NCI-H82 (cell line): ENCODE data around the gene NOL9.
"Not testable (repeated sequence)": the region's sequence is repeated elsewhere in the genome, so short reads cannot be mapped to it uniquely, and the experiment has no call there.

ENCODE experiments used
- DNase-seq: peaks from one replicate; lab custom pipeline; 2025; lab: John Stamatoyannopoulos, UW

NOL9 gene

DNA sequence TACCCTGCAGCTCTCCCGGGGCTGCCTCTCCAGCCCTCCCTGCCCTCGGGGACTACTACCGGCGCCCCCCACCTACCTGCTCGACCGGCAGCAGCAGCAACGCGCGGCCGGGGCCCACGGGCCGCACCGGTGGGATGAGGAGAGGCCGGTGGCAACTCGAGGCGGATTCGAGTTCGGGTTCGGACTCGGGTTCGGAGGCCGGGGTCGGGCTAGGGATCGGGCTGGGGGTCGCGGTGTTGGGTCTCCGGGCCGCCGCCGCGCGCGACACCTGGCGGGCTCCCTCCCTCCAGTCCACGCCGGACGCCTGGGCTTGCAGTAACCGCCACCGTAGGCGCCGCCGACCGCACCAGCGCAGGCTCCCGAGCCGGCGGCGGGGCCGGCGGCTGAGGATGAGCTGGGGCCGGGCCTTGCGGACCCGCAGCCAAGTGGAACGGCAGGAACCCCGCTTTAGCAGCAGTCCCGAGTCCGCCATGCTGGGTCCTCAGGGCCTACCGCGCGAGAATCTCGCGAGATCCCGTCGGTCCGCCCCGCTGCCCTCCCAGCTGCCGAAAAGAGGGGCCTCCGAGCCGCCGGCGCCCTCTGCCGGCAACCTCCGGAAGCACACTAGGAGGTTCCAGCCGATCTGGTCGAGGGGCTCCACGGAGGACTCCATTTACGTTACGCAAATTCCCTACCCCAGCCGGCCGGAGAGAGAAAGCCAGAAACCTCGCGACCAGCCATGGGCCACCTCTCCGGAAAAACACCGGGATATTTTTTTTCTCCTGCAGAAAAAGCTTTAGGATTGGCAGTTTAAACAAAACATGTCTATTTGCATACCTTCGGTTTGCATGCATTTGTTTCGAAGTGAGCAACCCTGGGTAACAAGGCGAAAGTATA is at the start of gene NOL9:
NOL9 (minus strand) TSS at position 483 of the 876 bp plus-strand sequence; CDS start at position 472, 11 bp downstream.
- DNase-seq: peak; percentile 97

DNA sequence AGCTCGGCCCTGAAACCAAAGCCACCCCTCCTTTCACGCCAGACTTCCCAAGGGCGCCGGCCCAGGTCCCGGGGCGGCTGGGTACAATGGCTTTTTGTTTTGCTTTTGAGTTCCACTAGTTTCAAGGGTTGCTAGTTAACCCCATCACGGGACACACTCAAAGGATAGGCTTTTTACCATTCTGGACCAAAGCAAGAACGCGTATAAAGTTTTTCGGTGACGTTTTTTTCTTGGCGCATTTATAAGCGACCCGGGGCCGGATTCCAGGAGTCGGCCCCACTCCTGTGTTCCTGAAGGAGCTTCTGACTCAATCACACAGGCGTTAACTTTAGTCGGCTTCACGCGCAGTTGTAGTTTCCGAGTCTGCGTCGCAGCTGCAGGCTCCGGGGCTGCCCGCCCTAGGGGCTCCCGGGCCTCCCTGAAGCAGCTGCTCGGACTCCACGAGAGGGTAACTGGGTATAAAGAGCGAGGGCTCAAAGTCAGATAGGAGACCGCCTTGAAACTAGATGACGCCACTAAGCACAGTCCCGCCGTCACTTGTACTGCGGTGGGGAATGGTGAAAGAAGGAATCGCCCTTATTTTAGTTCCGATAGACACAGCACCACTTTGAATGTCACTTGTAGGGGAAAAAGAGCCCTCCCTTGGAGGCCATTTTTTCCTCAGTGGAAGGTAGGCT is 49.1 kb upstream of the NOL9 start:
- DNase-seq: peak; percentile 48

DNA sequence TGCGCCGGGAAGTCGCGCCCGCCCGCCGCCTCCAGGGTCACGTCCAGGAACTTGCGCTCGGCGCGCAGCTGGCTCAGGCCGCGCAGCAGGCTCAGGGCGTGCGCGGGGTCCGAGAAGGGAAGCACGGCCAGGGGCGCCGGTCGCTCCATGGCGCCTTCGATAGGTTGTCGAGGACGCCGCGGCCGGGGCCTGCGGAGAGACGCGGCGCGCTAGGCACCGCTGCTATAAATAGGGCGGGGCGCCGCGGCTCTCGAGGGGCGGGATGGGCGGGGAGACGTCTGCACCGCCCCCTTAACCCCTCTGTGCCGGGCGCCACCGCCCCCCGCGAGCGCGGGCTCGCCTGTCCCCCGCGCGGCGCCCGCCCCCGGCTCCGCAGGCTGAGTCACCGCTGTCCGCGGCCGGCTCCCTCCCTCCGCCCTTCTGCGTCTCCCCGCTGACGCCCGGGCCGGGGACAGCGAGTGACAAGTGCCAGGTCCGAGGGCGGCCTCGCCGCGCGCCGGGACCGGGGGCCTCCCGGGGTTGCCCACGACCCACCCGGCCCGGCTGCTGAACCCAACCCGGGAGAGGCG is 48.4 kb upstream of the NOL9 start, which contains the start of gene KLHL21:
KLHL21 (minus strand) TSS at position 201 of the 569 bp plus-strand sequence; CDS start at position 149, 52 bp downstream.
- DNase-seq: peak; percentile 92

DNA sequence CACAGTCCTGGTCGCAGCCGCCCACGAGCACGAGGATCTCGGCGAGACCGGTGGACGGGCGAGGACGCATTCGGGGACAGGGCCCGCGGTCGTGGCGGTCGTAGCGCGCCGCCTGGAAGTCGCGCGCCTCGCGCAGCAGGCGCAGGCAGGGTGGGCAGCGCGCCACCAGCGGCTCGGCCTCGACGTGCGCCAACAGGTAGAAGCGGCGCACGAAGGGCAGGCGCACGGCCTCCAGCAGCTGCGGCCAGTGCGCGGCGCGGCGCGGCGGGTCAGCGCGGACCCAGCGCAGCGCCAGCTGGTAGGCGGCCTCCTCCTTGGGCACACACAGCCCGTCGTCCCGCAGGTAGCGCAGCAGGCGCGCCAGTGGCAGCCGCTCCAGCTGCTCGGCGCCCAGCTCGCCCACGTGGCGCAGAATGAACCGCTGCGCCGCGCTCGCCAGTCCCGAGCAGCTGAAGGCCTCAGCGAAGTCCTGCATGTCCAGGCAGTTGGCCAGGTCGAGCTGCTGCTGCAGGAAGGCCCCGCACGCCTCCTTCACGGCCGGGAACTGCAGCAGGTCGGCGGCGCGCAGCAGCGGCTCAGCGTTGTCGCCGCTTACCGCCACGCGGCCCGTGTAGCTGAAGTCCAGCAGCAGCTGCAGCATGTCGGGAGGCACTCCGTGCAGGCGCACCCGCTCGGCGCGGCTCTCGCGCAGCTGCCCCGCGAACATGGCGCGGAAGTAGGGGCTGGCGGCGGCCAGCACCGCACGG is 47.8 kb upstream of the NOL9 start:
- peak; percentile 55 for DNase-seq

DNA sequence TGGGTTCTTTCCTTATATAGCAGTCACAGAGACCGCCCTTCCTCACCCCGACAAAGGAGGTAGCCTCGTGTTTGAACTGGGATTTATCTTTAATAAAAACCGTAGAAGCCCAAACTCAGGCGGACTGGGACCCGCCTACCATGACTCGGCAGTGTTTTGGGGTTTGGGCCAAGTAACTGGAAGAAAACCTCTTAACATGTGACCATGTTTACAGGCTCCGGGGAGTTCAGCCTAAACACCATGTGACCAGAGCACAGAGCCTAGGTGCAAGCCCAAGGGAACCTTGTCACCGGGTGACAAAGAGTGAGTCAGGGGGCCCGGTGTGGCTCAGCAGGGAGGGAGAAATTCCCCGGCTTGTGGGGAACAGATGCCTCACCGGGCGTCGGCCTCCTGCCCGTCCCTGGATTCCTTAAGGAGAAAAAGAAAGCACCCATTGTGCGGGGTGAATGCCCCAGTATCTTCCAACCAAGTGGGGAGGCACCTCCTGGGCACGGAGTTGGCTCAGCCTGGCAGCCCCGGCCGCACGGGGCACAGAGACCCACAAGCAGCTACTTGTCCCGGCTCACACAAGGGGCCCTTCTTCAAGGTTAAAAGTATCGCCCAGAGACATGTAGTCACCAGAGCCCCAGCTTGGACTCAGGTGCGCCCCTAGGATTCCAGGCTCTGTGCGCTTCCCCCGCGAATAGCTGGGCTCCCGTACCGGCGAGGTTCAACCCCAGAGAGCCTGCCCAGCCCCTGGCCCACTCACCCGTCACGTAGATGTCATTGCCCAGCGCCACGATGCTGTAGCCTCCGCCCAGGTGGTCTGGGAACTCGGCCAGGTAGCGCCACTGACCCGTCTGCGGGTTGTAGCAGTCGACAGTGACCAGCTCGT is 47.0 kb upstream of the NOL9 start:
- DNase-seq: peak; percentile 59

DNA sequence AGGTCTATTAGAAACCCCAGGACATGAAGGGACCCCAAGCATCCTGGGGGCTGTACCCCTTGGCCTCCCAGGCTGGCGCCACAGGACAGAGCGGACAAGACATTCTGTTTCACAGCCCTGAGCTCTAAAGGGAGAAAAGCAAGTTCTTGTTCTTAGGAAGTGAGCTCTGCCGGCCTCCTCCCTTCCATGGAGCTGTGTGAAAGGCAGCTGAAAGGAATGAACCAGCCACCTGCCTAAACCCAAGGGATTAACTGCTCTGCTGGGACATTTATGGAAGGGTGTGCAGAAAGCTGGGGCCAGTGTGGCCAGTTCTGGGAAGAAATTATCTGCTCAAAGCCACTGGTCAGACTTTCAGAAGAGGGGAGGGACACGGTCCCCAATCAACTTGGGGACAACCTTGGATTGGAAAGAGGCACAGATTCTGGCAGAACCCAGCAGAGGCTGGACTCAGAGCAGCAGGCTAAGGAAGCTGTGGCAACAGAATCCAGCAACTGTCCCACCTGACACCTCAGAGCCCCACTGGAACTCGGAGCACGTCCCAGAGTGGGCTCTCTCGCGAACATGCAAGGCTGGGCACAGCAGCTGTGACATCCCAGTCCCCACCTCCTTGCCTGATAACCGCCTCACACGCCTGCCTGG is 46.2 kb upstream of the NOL9 start:
- peak; percentile 62 for DNase-seq

DNA sequence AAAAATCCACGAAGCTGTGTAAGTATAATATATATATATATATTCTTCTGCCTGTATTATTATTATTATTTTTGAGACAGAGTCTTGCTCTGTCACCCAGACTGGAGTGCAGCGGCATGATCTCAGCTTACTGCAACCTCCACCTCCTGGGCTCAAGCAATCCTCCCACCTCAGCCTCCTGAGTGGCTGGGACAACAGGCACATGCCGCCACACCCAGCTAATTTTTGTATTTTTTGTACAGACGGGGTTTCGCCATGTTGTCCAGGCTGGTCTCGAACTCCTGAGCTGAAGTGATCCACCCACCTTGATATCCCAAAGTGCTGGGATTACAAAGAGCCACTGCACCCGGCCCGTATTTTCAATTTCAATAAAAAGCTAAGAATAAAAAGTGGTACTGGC is 45.7 kb upstream of the NOL9 start:
- DNase-seq: not testable (repeated sequence)

DNA sequence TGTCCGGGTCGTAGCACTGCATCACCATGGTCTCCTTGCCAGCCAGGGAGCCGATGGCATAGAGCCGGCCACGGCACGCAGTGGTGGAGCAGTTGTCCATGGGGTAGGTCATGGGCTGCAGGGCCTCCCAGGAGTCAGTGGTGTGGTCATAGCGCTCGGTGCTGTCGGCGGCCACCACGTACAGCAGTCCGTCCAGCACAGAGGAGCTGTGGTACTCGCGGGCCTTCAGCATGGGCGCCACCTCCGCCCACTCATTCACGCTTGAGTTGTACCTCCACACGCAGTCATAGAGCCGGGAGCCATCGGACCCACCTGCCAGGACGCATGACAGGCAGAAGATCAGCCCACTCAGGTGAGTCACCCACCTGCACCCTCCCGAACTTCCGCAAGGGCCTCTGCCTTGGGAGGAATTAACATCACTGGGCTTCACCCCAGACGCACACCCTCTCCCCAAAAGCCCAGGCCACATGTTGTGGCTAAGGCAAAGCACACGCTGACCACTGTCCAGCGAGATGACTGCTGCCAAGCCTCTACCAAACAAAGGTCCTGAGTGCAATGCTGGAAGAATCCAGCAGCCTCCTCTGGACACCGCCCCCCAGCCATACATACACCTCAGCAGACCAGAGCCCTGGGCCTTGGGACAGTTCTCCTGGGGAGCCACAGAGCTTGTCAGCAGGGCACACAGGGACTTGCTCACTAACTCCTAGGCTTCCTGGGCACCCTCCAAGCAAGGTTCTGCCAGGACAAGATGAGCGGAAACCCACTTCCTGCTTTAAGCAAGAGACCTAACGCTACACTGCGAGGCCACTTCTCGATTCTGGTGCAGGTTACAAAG is 45.0 kb upstream of the NOL9 start:
- DNase-seq: no peak

DNA sequence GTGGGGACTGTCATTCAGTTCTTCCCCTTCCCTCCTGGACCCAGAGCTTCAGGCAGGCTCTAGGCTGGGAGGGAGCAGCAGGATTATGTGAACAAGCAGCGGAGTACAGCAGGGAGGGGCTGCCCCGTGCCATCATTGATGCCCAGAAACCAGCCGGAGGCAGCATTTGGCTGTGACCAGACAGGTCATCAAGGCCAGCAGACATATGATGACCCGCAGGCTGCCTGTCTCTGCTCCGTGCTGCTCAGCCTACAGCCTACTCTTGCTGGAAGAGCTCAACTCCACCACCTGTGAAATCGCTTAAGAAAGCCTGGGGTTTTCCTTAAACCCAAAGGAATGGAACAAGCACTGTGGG is 43.4 kb upstream of the NOL9 start:
- DNase-seq: no peak

DNA sequence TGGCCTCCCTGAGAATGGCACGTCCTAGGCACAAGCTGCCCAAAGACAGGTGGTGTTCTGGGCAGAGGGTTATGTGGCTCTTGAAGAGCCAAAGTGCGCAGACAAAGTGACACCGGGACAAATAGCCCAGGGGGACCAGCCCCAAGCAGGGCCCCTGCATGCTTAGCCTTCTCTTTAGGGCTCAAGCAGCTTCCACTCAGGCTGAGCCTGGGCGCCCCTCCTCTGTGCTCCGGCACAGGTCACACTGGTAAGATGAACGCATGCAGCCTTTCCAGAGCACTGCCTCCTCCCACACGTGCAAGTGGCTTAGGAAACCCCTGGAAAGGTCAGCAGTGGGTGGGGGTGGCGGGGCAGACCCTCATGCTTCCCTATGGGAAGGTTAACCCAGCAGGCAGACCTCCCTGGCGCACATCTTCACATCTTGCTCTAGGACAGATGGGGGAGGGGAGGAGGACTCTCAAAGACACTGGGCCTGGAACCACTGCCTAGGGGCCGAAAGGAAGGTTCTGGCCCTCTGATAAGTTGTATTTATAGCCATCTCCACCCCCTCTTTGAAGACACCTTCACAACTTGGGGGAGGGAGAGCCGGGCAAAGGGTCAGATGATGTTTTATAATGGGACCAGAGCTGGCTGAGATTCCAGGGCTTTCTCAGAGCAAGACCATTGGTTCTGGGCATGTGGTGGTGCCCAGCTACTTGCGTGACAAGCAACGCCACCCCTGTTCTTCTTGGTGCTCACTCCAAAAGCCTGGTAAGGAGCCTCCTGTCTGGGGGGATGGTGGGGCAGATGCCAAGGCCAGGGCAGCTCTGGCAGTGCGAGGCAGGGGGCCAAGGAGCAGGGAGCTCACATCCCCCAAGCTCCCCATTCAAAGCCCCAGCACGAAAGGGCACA is 42.8 kb upstream of the NOL9 start:
- DNase-seq: no peak

DNA sequence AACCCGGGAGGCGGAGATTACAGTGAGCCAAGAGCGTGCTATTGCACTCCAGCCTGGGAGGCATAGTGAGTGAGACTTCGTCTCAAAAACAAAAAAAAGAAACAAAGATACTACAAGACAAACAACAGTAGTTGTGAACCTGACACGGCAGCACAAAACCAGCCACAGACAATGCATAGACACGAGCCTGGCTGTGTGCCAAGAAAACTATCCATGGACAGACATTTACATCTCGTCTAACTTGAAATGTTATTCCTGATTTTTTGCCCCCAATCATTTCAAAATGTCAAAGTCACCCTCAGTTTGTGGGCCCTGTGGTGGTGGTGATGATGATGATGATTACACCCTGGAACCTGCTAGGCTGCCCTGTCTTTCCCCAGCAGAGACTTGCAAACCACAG is 42.0 kb upstream of the NOL9 start:
- DNase-seq: no peak

DNA sequence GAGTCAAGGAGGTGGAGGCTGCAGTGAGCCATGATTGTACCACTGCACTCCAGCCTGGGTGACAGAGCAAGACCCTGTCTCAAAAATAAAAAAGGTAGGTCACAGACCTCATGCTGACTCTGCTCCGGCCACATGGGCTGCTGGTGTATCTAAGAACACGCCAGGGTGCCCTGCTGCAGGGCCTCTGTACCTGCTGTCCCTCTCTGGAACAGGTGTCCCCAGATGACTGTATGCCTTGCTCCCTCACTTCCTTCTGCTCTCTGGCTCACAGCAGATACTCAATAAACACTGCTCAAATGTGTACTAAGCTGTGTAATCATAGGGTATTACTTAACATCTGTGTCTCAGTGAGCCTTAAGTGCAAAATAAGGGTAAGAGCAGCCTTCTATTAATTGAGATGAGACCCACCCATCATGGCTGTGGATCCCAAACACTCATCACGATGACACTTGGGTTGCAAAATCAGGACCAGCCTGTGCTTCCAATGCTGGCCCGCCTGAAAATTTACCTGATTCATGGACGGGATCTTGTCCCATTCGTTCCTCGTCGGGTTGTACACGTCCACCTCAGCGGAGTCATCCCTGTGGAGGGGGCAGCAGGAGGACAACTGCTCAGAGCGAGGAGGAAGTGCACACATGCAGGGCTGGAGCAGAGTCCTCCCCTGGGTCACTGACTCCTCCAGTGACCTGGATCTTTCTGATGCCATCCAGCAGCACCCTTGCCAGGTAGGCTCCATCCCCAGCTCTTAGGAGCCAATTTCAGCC is 40.8 kb upstream of the NOL9 start:
- DNase-seq: no peak

DNA sequence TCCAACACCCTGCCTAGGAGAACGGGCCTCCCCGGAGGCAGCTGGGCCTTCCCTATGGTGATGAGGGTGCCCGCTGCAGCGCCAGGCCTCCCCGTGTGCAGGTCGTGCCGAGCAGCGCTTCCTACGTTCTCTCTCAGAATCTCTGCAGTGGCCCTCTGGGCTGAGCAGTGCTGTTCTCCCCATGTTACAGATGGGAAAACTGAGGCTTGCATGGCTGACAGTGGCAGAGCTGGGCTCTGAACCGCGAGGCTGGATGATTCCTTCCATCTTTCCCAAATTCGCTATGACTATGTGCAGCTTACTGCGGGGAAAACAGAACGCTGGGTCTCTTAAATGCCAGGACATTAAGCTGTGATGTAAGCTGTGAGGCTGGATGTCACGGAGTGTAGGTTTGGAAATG is 39.5 kb upstream of the NOL9 start:
- DNase-seq: no peak

DNA sequence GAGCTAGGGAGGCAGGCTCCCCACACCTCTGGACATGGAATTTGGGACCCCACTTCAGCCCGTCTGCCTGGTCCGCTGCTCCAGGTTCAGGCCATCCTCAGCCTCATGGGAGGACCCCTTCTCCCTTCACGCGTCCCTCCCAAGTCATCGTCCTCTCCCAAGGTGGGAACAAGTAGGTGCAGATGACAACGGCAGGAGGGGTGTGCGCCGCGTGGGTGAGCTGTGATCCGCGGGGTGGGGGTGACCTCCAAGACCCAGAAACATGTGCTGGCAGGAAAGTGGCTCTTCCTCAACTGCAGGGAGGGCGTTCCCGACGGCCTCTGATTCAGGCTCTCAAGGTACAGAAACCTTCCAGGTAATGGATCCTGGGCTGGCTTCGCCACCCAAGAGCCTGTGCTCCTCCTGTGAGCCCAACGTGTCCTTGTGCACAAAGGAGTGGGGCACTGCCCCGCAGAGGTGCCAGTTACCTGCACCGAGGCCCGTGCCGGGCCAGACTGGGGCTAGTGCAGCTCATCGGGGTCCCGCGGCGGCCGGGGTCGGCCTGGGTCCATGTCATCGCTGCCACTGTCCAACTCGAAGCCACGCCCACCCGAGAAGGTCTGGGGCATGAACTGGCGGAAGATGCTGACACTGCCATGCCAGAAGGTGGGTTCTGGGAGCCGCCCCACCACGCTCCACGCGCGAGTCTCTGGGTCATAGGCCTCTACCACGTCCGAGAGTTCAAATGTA is 38.7 kb upstream of the NOL9 start:
- DNase-seq: no peak

DNA sequence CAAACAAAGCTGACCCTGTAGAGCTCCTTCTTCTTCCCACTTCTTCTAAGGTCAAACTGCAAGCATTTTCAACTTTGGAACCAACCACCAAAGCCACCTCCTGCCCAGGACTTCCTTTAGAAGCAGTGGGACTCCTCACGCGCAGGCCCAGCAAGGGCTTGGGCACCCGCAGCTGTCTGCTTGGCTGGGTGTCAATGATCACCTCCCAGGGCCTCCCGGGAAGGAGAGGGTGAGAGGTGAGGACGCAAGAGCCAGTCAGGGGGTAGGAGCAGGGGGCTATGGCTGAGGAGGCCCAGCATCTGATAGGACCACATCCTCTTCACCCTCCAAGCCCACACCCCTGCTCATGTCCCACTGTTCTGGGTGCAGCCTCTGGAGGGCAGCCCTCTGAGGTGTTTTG is 38.1 kb upstream of the NOL9 start:
- no peak for DNase-seq

DNA sequence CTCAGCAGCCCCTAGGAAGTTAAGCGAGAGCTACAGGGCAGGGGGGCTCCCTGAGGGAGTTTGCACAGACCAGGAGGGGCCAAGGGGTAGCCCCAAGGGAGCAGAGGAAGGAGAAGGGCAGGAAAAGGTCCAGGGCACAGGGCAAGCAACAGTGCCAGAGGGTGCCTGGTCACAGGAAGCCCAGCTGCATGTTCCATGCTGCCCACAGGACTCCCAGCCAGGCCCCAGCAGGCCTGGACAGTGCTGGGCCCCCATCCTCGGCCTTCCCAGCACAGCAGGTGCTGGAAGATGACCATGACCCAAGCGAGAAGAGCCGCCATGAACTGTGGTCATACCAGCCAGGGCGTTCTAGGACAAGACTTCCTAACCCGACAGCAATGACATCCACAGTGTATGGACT is 37.3 kb upstream of the NOL9 start:
- DNase-seq: no peak

DNA sequence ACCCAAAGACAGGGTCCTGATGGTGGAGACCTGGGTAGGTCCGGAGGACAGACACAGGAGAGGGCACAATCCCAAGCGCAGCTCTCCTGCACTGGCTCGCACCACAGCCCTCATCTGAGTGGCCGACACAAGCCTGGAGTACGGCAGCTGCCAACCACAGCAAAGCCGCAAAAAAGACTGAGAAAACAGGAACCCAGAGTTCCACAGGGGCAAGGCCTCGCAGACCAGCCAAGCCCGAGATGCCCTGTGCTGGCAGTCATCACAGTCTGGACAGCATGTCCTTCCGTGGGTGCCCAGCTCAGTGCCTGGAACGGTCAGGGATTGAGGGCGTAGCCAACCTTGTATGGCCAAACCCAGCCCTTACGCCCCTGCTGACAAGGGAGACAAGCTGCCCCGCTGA is 36.9 kb upstream of the NOL9 start:
- DNase-seq: no peak
